Embryonic facial prominence (tissue), 1 donor: ENCODE data around the gene MACROD1.

ENCODE experiments used
- DNase-seq: peaks from one replicate; pipeline ENCODE4 v3.0.0-alpha.2; 2016; ENCODE audit errors: extremely low spot score

MACROD1 gene

GRCh38 chr11:64077607-64078006, 88.3 kb downstream of the MACROD1 start:
- DNase-seq: no peak

DNA sequence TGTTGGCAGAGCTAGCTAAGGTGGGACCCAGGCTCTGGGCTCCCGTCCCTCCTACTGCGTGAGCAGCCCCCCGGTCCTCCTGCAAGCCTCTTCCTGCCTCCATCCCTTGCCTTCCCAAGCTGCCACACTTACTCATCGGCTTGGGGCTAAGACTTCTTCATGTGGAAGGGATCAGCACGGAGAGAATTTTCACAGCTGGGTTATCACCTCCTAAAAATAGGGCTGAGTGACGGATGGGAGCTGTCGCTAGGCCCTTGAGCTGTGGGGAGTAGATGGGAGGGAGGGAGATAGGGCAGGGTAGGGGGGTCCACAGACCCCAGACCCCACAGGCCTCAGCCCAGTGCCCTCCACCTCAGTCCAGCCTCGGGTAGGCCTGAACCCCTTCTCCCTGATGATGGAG, 89.2 kb downstream of the MACROD1 start:
- no peak for DNase-seq

DNA sequence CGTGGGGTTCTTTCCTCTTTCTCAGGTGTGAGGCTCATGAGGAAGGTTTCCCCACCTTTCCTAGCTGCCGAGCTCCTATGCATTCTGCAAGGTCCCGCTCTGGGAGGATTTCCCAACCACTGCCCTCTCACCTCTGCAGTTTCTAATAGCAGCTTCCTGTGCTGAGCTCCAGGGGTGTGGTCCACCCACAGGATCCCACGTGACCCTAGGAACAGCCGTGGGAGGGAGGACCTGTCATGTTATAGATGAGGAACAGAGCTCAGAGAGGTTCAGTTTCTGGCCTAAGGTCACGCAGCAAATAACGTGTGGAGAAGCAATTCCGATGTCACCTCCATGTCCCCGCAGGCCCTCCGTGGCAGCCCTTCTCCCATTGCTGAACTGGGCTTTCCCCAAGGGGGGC, 91.7 kb downstream of the MACROD1 start:
- no peak for DNase-seq

GRCh38 chr11:64073542-64073941, 92.4 kb downstream of the MACROD1 start:
- DNase-seq: no peak

DNA sequence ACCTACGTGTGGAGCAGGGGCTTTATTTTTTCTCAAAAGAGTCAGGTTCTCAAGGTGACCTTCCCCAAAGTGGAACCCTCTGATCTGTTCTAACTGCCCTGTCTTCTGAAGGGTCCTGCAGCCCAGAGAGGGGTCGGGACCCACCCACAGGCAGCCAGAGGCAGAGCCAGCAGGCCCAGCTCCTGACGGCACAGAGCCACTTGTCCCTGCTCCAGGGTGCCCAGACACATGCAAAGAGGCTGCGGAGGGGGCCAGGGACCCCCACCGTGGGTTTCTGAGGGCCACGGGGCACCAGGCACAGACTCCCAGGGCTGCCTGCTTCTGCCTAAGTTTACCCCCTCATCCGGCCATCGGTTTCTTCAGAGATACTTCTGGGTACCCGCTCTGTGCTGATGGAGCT, 93.0 kb downstream of the MACROD1 start:
- DNase-seq: no peak

- DNase-seq: no peak
Measured at GRCh38 chr11:64072403-64072802, 93.5 kb downstream of the MACROD1 start.

DNA sequence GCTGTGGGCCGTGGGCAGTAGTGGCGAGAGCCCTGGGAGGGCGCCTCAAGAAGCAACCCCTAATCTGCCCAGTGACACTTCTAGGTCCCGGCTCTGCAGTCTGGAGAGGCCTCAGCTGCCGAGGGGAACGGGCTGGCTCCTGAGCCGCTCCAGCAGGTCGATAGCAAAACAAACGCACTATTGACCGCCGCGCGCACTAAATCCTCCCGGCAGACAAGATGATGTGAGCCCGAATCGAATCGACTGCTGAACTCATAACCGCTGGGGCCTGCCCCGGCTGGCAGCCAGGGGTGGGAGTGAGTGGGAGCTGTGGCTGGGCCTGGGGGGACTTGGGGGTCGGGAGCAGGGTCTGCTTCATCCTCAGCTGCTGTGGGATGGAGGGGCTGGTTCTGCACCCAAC, 94.1 kb downstream of the MACROD1 start:
- DNase-seq: no peak

DNA sequence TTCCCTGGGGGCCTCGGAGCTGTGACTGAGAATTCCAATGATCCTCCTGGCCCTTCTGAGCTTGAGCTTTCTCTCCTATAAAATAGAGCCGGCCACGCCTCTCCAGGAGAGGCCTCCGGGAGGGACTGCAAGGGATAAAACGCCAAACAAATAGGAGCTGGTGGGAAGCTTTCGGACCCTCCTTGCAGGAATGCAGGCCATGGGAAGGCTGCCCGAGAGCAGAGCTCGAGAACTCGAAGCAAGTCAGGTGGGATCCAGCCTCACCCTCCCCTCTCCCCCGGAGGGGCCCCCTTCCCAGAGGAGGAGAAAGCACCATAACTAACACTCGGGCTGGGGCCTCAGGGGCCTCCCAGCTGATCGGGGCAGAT, 95.6 kb downstream of the MACROD1 start:
- DNase-seq: no peak

DNA sequence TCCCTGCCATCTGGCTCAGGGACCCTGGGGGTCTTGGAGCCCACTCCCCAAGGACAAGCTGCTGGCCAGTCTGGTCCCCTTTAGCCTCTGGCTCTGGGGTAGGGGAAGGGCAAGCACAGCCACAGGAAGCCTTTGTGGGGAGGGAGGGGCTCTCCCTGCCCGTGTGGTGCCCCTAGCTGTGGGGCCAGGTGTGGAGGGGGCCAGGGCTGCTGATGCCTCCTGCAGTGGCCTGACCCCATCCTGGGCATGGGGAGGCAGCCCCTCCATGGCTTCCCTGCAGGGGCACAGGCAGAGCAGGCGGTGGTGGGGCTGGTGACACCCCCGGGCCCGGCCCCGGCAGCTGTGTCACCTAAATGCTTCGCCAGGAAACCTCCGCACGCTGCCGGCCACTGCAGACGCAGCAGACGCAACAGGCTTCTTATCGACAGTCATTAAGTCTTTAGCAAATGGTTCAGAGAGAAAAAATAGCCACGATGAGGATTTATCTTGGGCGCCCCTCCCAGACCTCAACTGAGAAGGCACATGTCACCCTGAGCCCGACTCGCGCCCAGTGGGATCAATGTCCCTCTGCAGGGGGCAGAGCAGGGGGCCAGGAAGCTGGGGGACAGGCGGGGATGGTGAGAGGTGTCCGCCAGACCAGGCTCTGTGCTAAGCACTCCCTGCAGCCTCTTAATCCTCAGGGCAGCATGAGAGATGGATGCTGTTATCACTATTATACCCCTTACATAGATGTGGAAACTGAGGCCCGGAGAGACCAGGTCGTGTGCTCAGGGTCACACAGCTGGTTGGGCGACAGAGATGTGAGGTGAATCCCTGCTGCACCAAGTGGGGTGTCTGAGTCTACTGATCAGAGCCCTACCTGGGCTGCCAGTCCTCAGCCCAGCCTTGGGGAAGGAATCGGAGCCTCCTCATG, 96.3 kb downstream of the MACROD1 start:
- no peak for DNase-seq

DNA sequence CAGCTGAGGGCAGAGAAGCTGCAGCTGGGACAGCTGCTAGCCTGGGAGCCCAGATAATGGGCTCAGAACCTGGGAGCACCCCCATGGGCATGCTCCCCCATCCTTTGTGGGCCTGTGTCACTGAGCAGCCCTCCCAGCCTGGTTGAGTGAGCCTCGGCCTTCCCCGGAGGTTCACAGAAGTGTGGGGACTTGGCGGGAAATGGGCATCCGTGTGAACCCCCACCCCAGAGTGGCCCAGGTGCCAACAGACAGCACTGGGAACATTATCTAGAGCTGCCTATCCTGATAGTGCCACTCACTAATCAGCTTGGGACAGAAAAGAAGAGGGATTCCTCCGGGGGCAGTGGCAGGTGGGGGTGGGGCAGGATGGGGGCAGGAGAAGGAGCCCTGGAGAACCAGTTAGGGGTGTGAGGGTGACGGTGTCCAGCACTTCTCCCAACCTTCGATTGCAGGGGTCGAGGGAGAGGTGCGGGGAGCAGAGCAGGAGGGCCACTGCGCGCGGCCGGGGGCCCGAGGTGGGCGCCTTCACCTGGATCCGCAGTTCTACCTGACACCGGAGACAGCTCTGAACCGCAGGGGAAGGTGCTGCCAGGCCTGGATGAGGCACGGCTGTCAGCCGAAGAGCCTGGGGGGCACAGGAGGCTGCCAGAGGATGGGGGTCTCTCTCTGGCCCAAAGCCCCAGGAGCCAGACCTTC, 97.1 kb downstream of the MACROD1 start:
- no peak for DNase-seq

GRCh38 chr11:64067230-64067993, 98.5 kb downstream of the MACROD1 start:
- no peak for DNase-seq

GRCh38 chr11:64065712-64066111, 100.2 kb downstream of the MACROD1 start:
- no peak for DNase-seq

- DNase-seq: no peak
Measured at GRCh38 chr11:64065141-64065465, 100.8 kb downstream of the MACROD1 start.

DNA sequence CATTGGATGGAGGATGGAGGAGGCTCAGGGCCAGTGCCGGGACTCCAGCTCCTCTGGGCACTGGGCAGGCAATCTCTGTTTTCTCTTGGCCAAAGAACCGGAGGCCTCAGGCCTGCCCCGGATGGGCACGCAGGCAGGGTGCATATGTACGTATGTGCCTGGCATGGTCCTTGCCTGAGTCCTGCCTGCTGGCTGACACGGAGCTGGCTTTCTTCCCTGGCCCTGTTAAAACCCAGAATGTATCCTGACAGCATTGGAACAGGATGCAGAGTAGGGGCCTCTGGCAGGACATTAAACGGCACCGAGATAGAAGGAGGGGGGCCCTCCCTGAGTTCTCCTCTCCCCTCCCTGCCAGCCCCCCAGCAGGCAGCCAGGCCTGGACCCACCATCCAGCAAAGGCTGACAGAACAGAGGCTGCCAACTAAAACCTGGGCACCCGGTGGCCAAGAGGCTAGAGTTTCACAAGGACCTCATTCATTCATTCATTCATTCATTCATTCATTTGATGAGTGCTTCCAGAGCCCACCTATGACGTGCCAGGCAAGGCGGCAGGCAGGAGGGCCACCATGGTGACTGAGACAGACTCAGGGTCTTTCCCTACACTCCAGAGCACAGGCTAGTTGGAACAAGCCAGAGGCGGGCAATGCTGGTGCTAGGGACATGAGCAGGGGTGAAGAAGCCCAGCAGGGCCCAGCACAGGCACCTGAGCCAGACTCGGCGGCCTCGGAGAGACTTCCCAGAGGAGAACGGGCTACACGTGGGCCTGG, 101.4 kb downstream of the MACROD1 start:
- DNase-seq: no peak

DNA sequence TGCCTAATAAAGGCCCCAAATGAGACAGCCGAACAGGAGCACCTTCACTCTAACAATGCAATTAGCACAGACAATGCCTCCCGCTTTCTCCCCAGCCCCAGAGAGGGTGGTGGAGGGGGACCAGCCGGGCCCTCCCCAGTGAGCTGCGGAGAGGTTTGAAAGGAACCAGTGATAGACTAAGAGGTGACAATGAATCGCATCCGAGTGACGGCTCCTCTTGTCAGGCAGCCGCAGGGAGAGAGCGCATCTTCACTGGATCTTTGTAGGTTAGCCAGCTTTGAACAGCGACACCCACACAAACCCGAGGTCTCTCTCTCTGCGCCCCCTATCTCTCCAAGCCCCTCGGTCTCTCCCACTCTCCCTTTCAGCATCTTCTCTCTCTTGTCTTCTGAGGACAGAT, 102.1 kb downstream of the MACROD1 start:
- no peak for DNase-seq

- DNase-seq: no peak
Measured at GRCh38 chr11:64062185-64063039, 103.5 kb downstream of the MACROD1 start.

DNA sequence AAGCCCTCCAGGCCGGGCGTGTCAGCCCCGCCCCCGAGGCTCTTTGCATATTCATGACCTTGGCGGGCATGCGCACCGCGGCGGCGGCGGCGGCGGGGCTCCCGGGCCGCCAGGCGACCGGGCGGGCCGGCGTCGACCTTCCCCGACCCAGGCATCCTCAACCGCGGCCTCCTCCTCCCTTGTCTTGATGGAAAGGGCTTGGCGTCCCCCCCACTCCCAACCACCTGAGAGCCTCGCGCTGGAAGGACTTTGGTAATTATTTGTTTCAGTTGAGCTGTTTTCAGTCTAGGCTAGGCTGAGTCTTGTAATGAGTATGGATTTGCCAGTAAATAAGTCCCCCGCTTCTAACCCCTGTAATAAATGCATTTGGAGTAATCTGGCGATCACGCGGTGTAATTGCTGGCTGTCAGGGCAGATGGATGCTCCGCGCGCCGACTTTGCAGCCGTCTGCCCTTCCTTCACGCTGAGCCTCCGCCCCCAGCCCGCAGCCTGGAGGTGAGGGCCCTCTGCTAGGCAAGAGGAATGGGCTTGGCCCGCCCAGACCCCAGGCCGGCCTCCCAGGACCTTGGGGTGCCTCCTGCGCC, 105.0 kb downstream of the MACROD1 start:
- DNase-seq: no peak

DNA sequence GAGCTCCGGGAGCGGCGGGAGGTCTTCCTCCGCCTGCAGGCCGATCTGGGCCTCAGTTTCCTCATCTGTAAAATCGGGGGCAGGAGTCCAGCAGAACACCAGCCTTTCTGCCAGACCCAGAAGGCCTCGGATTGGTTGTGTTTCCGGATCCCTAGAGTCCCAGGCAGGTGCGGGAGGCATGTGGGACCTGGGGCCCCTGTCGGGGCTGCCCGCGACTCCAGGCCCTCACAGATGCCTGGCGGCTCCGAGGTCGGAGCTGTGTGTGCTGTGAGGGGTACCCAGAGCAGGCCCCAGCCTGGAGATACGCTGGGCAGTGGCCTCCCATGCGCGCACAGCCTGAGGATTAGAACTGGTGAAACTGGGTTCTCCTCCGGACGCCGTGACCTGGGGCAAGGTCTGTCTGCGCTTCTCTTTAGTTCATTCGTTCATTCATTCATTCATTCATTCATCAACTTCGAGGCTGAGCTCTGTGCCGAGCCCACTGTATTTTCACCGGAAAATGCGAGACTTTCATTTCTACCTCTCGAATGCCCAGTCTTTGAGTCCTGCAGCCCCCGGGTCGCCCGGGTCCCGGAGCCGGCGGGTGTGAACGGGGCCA, 105.6 kb downstream of the MACROD1 start:
- DNase-seq: no peak

GRCh38 chr11:64059339-64060140, 106.4 kb downstream of the MACROD1 start:
- DNase-seq: no peak
